GM12878 (cell line): Measurements from ENCODE around the gene WBP1L.

Source experiments
- BCL11A ChIP-seq: IDR thresholded peaks from 2 replicates; pipeline ENCODE4 v1.6.1; 2011; ENCODE audit warnings: low read depth, low read length
- CTCF ChIP-seq, 3 experiments: IDR thresholded peaks in 2 of 3; conservative IDR thresholded peaks in 1 of 3; 2 replicates each; pipeline ENCODE4 v1.5.1; 2011; ENCODE audit warnings: low read depth in 3 of 3, low read length in 3 of 3, mild to moderate bottlenecking in 3 of 3, control low read depth in 2 of 3, moderate library complexity in 2 of 3, inconsistent platforms in 1 of 3, mixed read lengths in 1 of 3; ENCODE audit not compliant: control insufficient read depth in 2 of 3, insufficient read depth in 1 of 3; ENCODE audit errors: extremely low read depth in 1 of 3
- GABPA ChIP-seq: IDR thresholded peaks from 2 replicates; pipeline ENCODE4 v1.6.1; 2014; ENCODE audit warnings: antibody characterized with exemption, low read depth, mild to moderate bottlenecking, inconsistent platforms
- MAX ChIP-seq: IDR thresholded peaks from 2 replicates; pipeline ENCODE4 v1.6.1; 2012; ENCODE audit warnings: low read depth, low read length, improper control_type of control experiment
- RB1 ChIP-seq: fragments of 450-650 bp; formaldehyde crosslinking; IDR thresholded peaks from 2 replicates; pipeline ENCODE4 v1.6.1; 2017; ENCODE audit warnings: mild to moderate bottlenecking, borderline replicate concordance
- ZBTB11 ChIP-seq: fragments of 450-650 bp; formaldehyde crosslinking; IDR thresholded peaks from 2 replicates; pipeline ENCODE4 v1.5.0; 2022; ENCODE audit warnings: mild to moderate bottlenecking, missing genetic modification characterization

GRCh38 chr10:102701272-102701671 is 42.5 kb upstream of the WBP1L start:
- TF ChIP-seq CTCF (IDR thresholded peaks at IDR 0.05 in 2 of 3, conservative IDR thresholded peaks at IDR 0.05 in 1 of 3; ENCODE audit: control insufficient read depth in 2 of 3, extremely low read depth in 1 of 3, insufficient read depth in 1 of 3, low read depth in 3 of 3, low read length in 3 of 3) = no peak
- TF ChIP-seq ZBTB11 = no peak
- TF ChIP-seq BCL11A = no peak
- TF ChIP-seq RB1 = no peak
- no peak for TF ChIP-seq GABPA
- no peak for TF ChIP-seq MAX
